Cardiac septum (tissue), 1 donor: ENCODE results near the gene SERGEF. TPM values are rescaled to one million over a fixed set of nuclear protein-coding genes. Genes with fewer than 3 reads are reported as not detected.

Experiments used
- DNase-seq: peaks from one replicate; pipeline ENCODE4 v3.0.0-alpha.2; 2020; ENCODE audit warnings: low spot score
- intact Hi-C: fragments of 100-400 bp; cut with DNase I; formaldehyde crosslinking; loops from one replicate; pipeline ENCODE4 v1.14.0; 2022
- total RNA-seq: library from RNA; stranded (reverse); fragmentation: NEBNext Ultra II Directional; extraction: Animal tissue kit (Norgen Biotek cat#: 25700); gene quantifications from one replicate; pipeline ENCODE4 v1.2.1, GENCODE V29; 2021
- donor health status: DM: no; HTN: no; CAD: no.

The SERGEF gene
- total RNA-seq, 1 donor from 2014 or later: 22.4 TPM

GRCh38 chr11:17801166-17801565 lies 211.7 kb downstream of the SERGEF start:
- intact Hi-C loops: no loop called here
- DNase-seq: no peak

GRCh38 chr11:17799147-17799546 lies 213.7 kb downstream of the SERGEF start:
- DNase-seq: no peak
- intact Hi-C loops: no loop called here

- no peak for DNase-seq
- intact Hi-C loops: no loop called here
Observed at GRCh38 chr11:17798716-17799115, 214.1 kb downstream of the SERGEF start.

GRCh38 chr11:17798253-17798652 lies 214.6 kb downstream of the SERGEF start:
- peak; percentile 76 for DNase-seq
- intact Hi-C loops: no loop called here

GRCh38 chr11:17796154-17796553 lies 216.7 kb downstream of the SERGEF start:
- peak; percentile 61 for DNase-seq
- intact Hi-C loops: no loop called here

GRCh38 chr11:17794981-17795380 lies 217.9 kb downstream of the SERGEF start:
- DNase-seq: no peak
- intact Hi-C loops: no loop called here

- intact Hi-C loops: no loop called here
- DNase-seq: no peak
Observed at GRCh38 chr11:17793642-17794170, 219.1 kb downstream of the SERGEF start.

GRCh38 chr11:17792161-17792560 lies 220.7 kb downstream of the SERGEF start:
- intact Hi-C loops: no loop called here
- no peak for DNase-seq

GRCh38 chr11:17791144-17791543 lies 221.7 kb downstream of the SERGEF start:
- intact Hi-C loops: no loop called here

GRCh38 chr11:17790453-17790852 lies 222.4 kb downstream of the SERGEF start:
- intact Hi-C loops: no loop called here

More at GRCh38 chr11:17791144-17791543, 221.7 kb downstream of the SERGEF start:
- no peak for DNase-seq

GRCh38 chr11:17788084-17788483 lies 224.8 kb downstream of the SERGEF start:
- intact Hi-C loops: no loop called here
- DNase-seq: no peak

More at GRCh38 chr11:17790453-17790852, 222.4 kb downstream of the SERGEF start:
- DNase-seq: no peak

GRCh38 chr11:17786824-17787525 lies 225.9 kb downstream of the SERGEF start:
- intact Hi-C loops: no loop called here
- no peak for DNase-seq

- intact Hi-C loops: no loop called here
- DNase-seq: no peak
Observed at GRCh38 chr11:17783878-17784277, 229.0 kb downstream of the SERGEF start.

GRCh38 chr11:17782603-17783337 lies 230.1 kb downstream of the SERGEF start:
- intact Hi-C loops: no loop called here
- DNase-seq: no peak

- peak; percentile 38 for DNase-seq
- intact Hi-C loops: no loop called here
Observed at GRCh38 chr11:17782145-17782544, 230.7 kb downstream of the SERGEF start.

GRCh38 chr11:17781626-17782025 lies 231.2 kb downstream of the SERGEF start:
- DNase-seq: peak; percentile 49
- intact Hi-C loops: no loop called here

GRCh38 chr11:17781221-17781620 lies 231.6 kb downstream of the SERGEF start:
- intact Hi-C loops: no loop called here
- peak; percentile 66 for DNase-seq

GRCh38 chr11:17780668-17781067 lies 232.2 kb downstream of the SERGEF start:
- intact Hi-C loops: no loop called here

GRCh38 chr11:17779861-17780594 lies 232.8 kb downstream of the SERGEF start:
- intact Hi-C loops: no loop called here
- DNase-seq: no peak

More at GRCh38 chr11:17780668-17781067, 232.2 kb downstream of the SERGEF start:
- peak; percentile 35 for DNase-seq
